Lung (tissue), 12 donors: ENCODE data around the gene NARS2. TPM values are rescaled to one million over a fixed set of nuclear protein-coding genes. Genes with fewer than 3 reads are reported as not detected.
A peak's percentile ranks its signal among the peaks of the same experiment; 100 is the strongest.
"Not testable (repeated sequence)": the region's sequence is repeated elsewhere in the genome, so short reads cannot be mapped to it uniquely, and the experiment has no call there.

Source experiments
- ATAC-seq: fragments of 200-7000 bp; cut with Tn5 transposase; one replicate; pipeline ENCODE4 v1.9.1; 2020; ENCODE audit warnings: moderate number of reproducible peaks; ENCODE audit not compliant: insufficient read depth, low FRiP score
- DNase-seq, 3 donors: peaks; one replicate each; pipeline ENCODE4 v3.0.0-alpha.2; 2013 to 2017
- H3K27ac ChIP-seq, 2 donors: one replicate each; pipeline ENCODE4 v1.5.1; 2013; ENCODE audit warnings: mild to moderate bottlenecking in 2 of 2, moderate library complexity in 2 of 2, control low read depth in 1 of 2, inconsistent platforms in 1 of 2, low read depth in 1 of 2, low read length in 1 of 2
- H3K27me3 ChIP-seq, 3 donors: one replicate each; pipeline ENCODE4 v1.5.1; 2013; ENCODE audit warnings: low read length in 2 of 3; ENCODE audit not compliant: control insufficient read depth in 3 of 3, insufficient read depth in 3 of 3
- H3K36me3 ChIP-seq, 4 donors: one replicate each; pipeline ENCODE4 v1.5.1; 2013; ENCODE audit warnings: low read length in 4 of 4, mild to moderate bottlenecking in 1 of 4, moderate library complexity in 1 of 4; ENCODE audit not compliant: control insufficient read depth in 4 of 4, insufficient read depth in 4 of 4
- H3K4me1 ChIP-seq, 5 donors: one replicate each; pipeline ENCODE4 v1.5.1; 2013; ENCODE audit warnings: low read length in 5 of 5, mild to moderate bottlenecking in 2 of 5, moderate library complexity in 1 of 5; ENCODE audit not compliant: control insufficient read depth in 5 of 5, insufficient read depth in 5 of 5
- H3K4me3 ChIP-seq: one replicate; pipeline ENCODE4 v1.5.1; 2013; ENCODE audit warnings: mild to moderate bottlenecking, control low read depth, moderate library complexity
- H3K9ac ChIP-seq, 2 donors: one replicate each; pipeline ENCODE4 v1.5.1; 2013; ENCODE audit warnings: low read length in 2 of 2, control low read depth in 1 of 2; ENCODE audit not compliant: insufficient read depth in 1 of 2
- H3K9me3 ChIP-seq, 4 donors: one replicate each; pipeline ENCODE4 v1.5.1; 2013; ENCODE audit warnings: low read length in 3 of 4, mild to moderate bottlenecking in 1 of 4, moderate library complexity in 1 of 4; ENCODE audit not compliant: control insufficient read depth in 4 of 4, insufficient read depth in 3 of 4
- CTCF ChIP-seq: IDR thresholded peaks from 2 replicates; pipeline ENCODE4 v1.5.1; 2012; ENCODE audit warnings: mild to moderate bottlenecking; ENCODE audit errors: control extremely low read depth, extremely low read depth
- WGBS, 2 donors: extraction: QIAGEN DNeasy Blood & Tissue Kit; methylation state at CpG; one replicate each; pipeline ENCODE4 v1.1.7; 2013; 5-methylcytosine and 5-hydroxymethylcytosine counted together
- polyA plus RNA-seq, 2 donors: library from polyadenylated mRNA; stranded (reverse); fragments of 200-250 nt; gene quantifications; one replicate each; pipeline ENCODE4 v1.2.1, GENCODE V29; 2013
- total RNA-seq, 2 donors: library from RNA; depleted of rRNA in 1 of 2; stranded (reverse); fragments of >200 nt in 1 of 2; gene quantifications; one replicate each; pipeline ENCODE4 v1.2.1, GENCODE V29; 2014 to 2021
- donor health status: control.
- donor health status: control.
- donor health status: Bipolar disorder and iron deficiency.
- donor health status: healthy.
- donor health status: DM: yes; HTN: yes; CAD: no.

Gene NARS2
- total and polyA plus RNA-seq, 4 donors, result 12.0 to 33.8 (median 19.8) TPM

GRCh38 chr11:78516281-78516680, 58.4 kb downstream of the NARS2 start:
- Histone ChIP-seq H3K9me3 (no peaks in the 10 kb centered on the region), H3K27ac (no peak overlapping the region), H3K27me3 (no peaks in the 10 kb centered on the region), H3K4me1 (peaks cover 0 to 5% (median 0%) of the 10 kb centered on the region in 5 donors), H3K36me3 (peaks cover 0 to 3% (median 0%) of the 10 kb centered on the region in 4 donors), H3K4me3 (no peak overlapping the region), H3K9ac (no peak overlapping the region)
- no peak for ATAC-seq
- no peak for TF ChIP-seq CTCF
- 93 to 96% methylated on average over 4 of the region's 4 CpGs for WGBS, 2 donors
- no peak for DNase-seq

- peak in 1 of 3 donors; percentile 10 for DNase-seq
- no peak overlapping the region for H3K9ac ChIP-seq
Observed at GRCh38 chr11:78514922-78515502, 59.7 kb downstream of the NARS2 start.

GRCh38 chr11:78513085-78513484, 61.6 kb downstream of the NARS2 start:
- H3K4me3 ChIP-seq, DNase-seq, ATAC-seq, H3K27me3 ChIP-seq, H3K9me3 ChIP-seq, H3K4me1 ChIP-seq, H3K27ac ChIP-seq, H3K36me3 ChIP-seq, H3K9ac ChIP-seq: not testable (repeated sequence)
- 97 to 98% methylated on average over 5 of the region's 5 CpGs for WGBS, 2 donors

More at GRCh38 chr11:78514922-78515502, 59.7 kb downstream of the NARS2 start:
- H3K4me3 ChIP-seq, result no peak overlapping the region
- ATAC-seq, result no peak
- H3K4me1 ChIP-seq, result peaks cover 0 to 5% (median 0%) of the 10 kb centered on the region in 5 donors
- H3K36me3 ChIP-seq, result peaks cover 0 to 5% (median 0%) of the 10 kb centered on the region in 4 donors
- H3K9me3 ChIP-seq, result peaks cover 0 to 6% (median 0%) of the 10 kb centered on the region in 4 donors
- no peak for TF ChIP-seq CTCF
- no peak overlapping the region for H3K27ac ChIP-seq
- no peaks in the 10 kb centered on the region for H3K27me3 ChIP-seq
- 65 to 66% methylated on average over 4 of the region's 4 CpGs for WGBS, 2 donors

GRCh38 chr11:78510597-78510996, 64.1 kb downstream of the NARS2 start:
- H3K27me3 ChIP-seq, result no peaks in the 10 kb centered on the region
- no peak for DNase-seq
- TF ChIP-seq CTCF, result no peak
- peaks cover 0 to 6% (median 0%) of the 10 kb centered on the region in 4 donors for H3K9me3 ChIP-seq
- 97 to 99% methylated on average over 4 of the region's 4 CpGs for WGBS, 2 donors
- H3K9ac ChIP-seq, result no peak overlapping the region
- H3K27ac ChIP-seq, result no peak overlapping the region
- peaks cover 0 to 5% (median 0%) of the 10 kb centered on the region in 4 donors for H3K36me3 ChIP-seq
- no peak overlapping the region for H3K4me3 ChIP-seq
- ATAC-seq, result no peak
- peaks cover 0 to 5% (median 1%) of the 10 kb centered on the region in 5 donors for H3K4me1 ChIP-seq
